GM21529 (cell line): Measurements from ENCODE around the gene PHETA2.
"Not testable (repeated sequence)": the region's sequence is repeated elsewhere in the genome, so short reads cannot be mapped to it uniquely, and the experiment has no call there.

Experiments
- ATAC-seq: cut with Tn5 transposase; IDR thresholded peaks from one replicate; pipeline ENCODE4 v1.9.1; 2021; ENCODE audit not compliant: unreplicated experiment

PHETA2 gene

GRCh38 chr22:42101199-42101598 lies 27.2 kb downstream of the PHETA2 start:
- ATAC-seq: no peak

- ATAC-seq: not testable (repeated sequence)
These were observed 30.3 kb downstream of the PHETA2 start for GRCh38 chr22:42104332-42104860.

GRCh38 chr22:42108848-42109247 lies 34.8 kb downstream of the PHETA2 start:
- no peak for ATAC-seq

GRCh38 chr22:42111798-42112197 lies 37.8 kb downstream of the PHETA2 start:
- no peak for ATAC-seq

GRCh38 chr22:42112793-42113192 lies 38.7 kb downstream of the PHETA2 start:
- ATAC-seq: not testable (repeated sequence)

- no peak for ATAC-seq
These were observed 40.7 kb downstream of the PHETA2 start for GRCh38 chr22:42114721-42115120.

- not testable (repeated sequence) for ATAC-seq
These were observed 41.4 kb downstream of the PHETA2 start for GRCh38 chr22:42115420-42115830.

GRCh38 chr22:42116848-42117424 lies 42.9 kb downstream of the PHETA2 start:
- ATAC-seq: no peak

- ATAC-seq: not testable (repeated sequence)
These were observed 46.4 kb downstream of the PHETA2 start for GRCh38 chr22:42120231-42121021.

GRCh38 chr22:42123529-42123928 lies 49.5 kb downstream of the PHETA2 start:
- ATAC-seq: not testable (repeated sequence)

- no peak for ATAC-seq
These were observed 53.6 kb downstream of the PHETA2 start for GRCh38 chr22:42127606-42128005.

GRCh38 chr22:42128007-42128406 lies 54.0 kb downstream of the PHETA2 start:
- ATAC-seq: not testable (repeated sequence)
